Transverse colon (tissue), 4 donors: ENCODE data around the gene DDX5. TPM values are rescaled to one million over a fixed set of nuclear protein-coding genes. Genes with fewer than 3 reads are reported as not detected.

ENCODE experiments used
- DNase-seq: peaks from one replicate; pipeline ENCODE4 v3.0.0-alpha.2; 2019
- H3K27ac ChIP-seq, 4 donors: fragments of 200-600 bp; sonication (generic); 2 replicates each; pipeline ENCODE4 v1.5.1; 2016 to 2018; ENCODE audit warnings: inconsistent platforms in 4 of 4
- H3K27me3 ChIP-seq: fragments of 200-600 bp; sonication (generic); 2 replicates; pipeline ENCODE4 v1.5.1; 2017; ENCODE audit warnings: inconsistent platforms
- H3K36me3 ChIP-seq, 4 donors: fragments of 200-600 bp; sonication (generic); 2 replicates each; pipeline ENCODE4 v1.5.1; 2017 to 2019; ENCODE audit warnings: inconsistent platforms in 4 of 4
- H3K4me1 ChIP-seq, 4 donors: fragments of 200-600 bp; sonication (generic); 2 replicates each; pipeline ENCODE4 v1.5.1; 2017 to 2020; ENCODE audit warnings: inconsistent platforms in 4 of 4
- H3K4me3 ChIP-seq, 4 donors: fragments of 200-600 bp; sonication (generic); 1 replicate in 1 of 4; 2 replicates in 3 of 4; pipeline versions ENCODE4 v1.5.1 to v1.6.1; 2017 to 2019; ENCODE audit warnings: inconsistent platforms in 4 of 4
- H3K9me3 ChIP-seq, 2 donors: fragments of 200-600 bp; sonication (generic); 2 replicates each; pipeline ENCODE4 v1.5.1; 2017 to 2019; ENCODE audit warnings: inconsistent platforms in 2 of 2
- CTCF ChIP-seq, 5 experiments: fragments of 200-600 bp in 3 of 5; fragments of 450-650 bp in 2 of 5; sonication (generic) in 3 of 5; IDR thresholded peaks; 1 replicate in 2 of 5; 2 replicates in 3 of 5; pipeline ENCODE4 v1.5.1; 2016 to 2017; ENCODE audit warnings: antibody characterized with exemption in 5 of 5, inconsistent platforms in 3 of 5, mild to moderate bottlenecking in 2 of 5, moderate library complexity in 1 of 5
- EP300 ChIP-seq: sonication (generic); formaldehyde crosslinking; IDR thresholded peaks from one replicate; pipeline ENCODE4 v1.6.1; 2017; ENCODE audit warnings: antibody characterized with exemption, low read depth
- POLR2A ChIP-seq: fragments of 450-650 bp; IDR thresholded peaks from one replicate; pipeline ENCODE4 v1.6.1; 2016; ENCODE audit warnings: antibody characterized with exemption, mild to moderate bottlenecking, moderate library complexity
- POLR2AphosphoS5 ChIP-seq, 3 donors: sonication (generic); formaldehyde crosslinking; IDR thresholded peaks; one replicate each; pipeline ENCODE4 v1.6.1; 2016; ENCODE audit warnings: antibody characterized with exemption in 3 of 3
- WGBS, 2 donors: methylation state at CpG; one replicate each; pipeline ENCODE4 v1.1.5; 2018; ENCODE audit warnings: low coverage in 1 of 2; 5-methylcytosine and 5-hydroxymethylcytosine counted together
- in situ Hi-C, 4 donors: fragments of 200-750 bp; cut with MboI; loops; one replicate each; pipeline versions ENCODE4 v1.15.0 to v1.15.1; 2017; ENCODE audit warnings: low sequenced_read_pairs in 3 of 4, low pct_ligation_motif_present in 1 of 4, low pct_unique_long_range_greater_than_20kb in 1 of 4
- intact Hi-C: fragments of 100-400 bp; cut with DNase I; formaldehyde crosslinking; loops from one replicate; pipeline ENCODE4 v1.15.1; 2023; ENCODE audit warnings: low total_unique reads
- total RNA-seq, 4 donors: library from RNA; depleted of rRNA; stranded (reverse); fragments of >200 nt; gene quantifications; one replicate each; pipeline ENCODE4 v1.1.0, GENCODE V29; 2016

DDX5 gene
- 1,000 to 10,000 TPM in 1 of 4 donors, 100 to 1,000 TPM in 3; 451 to 1,221 (median 694) TPM for total RNA-seq

GRCh38 chr17:64506201-64506575 lies at the start of gene DDX5:
Gene DDX5, minus strand, starts transcription at chr17:64506289. Its CDS starts 170 bp downstream, at chr17:64506119.
- Histone ChIP-seq H3K27me3 (no peaks in the 10 kb centered on the region), H3K4me1 (peaks cover 27 to 57% (median 35%) of the 10 kb centered on the region in 4 donors), H3K27ac (peak within 1 kb of the TSS; percentile 99 to 100 (median 100)), H3K36me3 (peaks cover 0 to 44% (median 24%) of the 10 kb centered on the region in 4 donors), H3K9me3 (no peaks in the 10 kb centered on the region), H3K4me3 (peak within 1 kb of the TSS; percentile 78 to 95 (median 92))
- TF ChIP-seq POLR2A (peak; percentile 99), CTCF (IDR thresholded peaks at IDR 0.05) (no peak), POLR2AphosphoS5 (IDR thresholded peaks at IDR 0.05) (peak; percentile 99 to 100 (median 100)), EP300 (no peak)
- intact Hi-C loops: no loop called here
- in situ Hi-C loops: no loop called here
- 0% methylated on average over 30 of the region's 31 CpGs; no CpG with 5 or more reads in 1 of the 2 donors for WGBS, 2 donors
- DNase-seq: peak; percentile 99

DNA sequence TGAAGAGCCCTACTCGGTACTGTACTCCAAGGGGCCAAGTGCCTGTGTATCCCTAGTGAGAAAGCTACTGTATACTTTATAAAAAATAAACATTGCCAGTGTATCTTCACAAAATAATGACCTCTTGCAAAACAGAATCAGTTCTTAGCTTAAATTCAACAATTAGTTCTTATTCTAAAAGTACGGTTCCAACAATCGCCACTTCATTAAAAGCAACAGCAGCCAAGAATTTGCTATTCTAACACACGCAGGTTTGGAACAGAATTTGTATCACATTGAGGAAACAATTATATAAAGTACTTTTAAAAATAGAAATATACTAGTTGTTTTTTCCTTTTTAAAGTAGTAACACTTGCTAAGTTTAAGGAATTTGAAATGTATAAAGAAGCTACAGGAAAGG lies 49.2 kb upstream of the DDX5 start:
- DNase-seq: no peak
- Histone ChIP-seq H3K36me3 (peaks cover 0 to 31% (median 6%) of the 10 kb centered on the region in 4 donors), H3K27ac (no peak overlapping the region), H3K4me1 (no peaks in the 10 kb centered on the region), H3K9me3 (no peaks in the 10 kb centered on the region), H3K4me3 (no peak overlapping the region), H3K27me3 (no peaks in the 10 kb centered on the region)
- no peak for TF ChIP-seq POLR2AphosphoS5 (IDR thresholded peaks at IDR 0.05)
- TF ChIP-seq CTCF (IDR thresholded peaks at IDR 0.05): no peak
- TF ChIP-seq EP300: no peak
- TF ChIP-seq POLR2A: no peak
- WGBS, 2 donors: 86 to 90% methylated on average over 3 to 4 of the region's 4 CpGs
- intact Hi-C loops (no loop called here), in situ Hi-C loops (no loop called here)

- peaks cover 0 to 23% (median 5%) of the 10 kb centered on the region in 4 donors for H3K36me3 ChIP-seq
- no peaks in the 10 kb centered on the region for H3K27me3 ChIP-seq
- TF ChIP-seq EP300: no peak
- TF ChIP-seq CTCF (IDR thresholded peaks at IDR 0.05): no peak
- TF ChIP-seq POLR2A: no peak
- TF ChIP-seq POLR2AphosphoS5 (IDR thresholded peaks at IDR 0.05): no peak
- intact Hi-C loops (no loop called here), in situ Hi-C loops (no loop called here)
- no peaks in the 10 kb centered on the region for H3K4me1 ChIP-seq
- no peaks in the 10 kb centered on the region for H3K9me3 ChIP-seq
- DNase-seq: no peak
- no peak overlapping the region for H3K4me3 ChIP-seq
- no peak overlapping the region for H3K27ac ChIP-seq
Observed at GRCh38 chr17:64554028-64554637, 48.0 kb upstream of the DDX5 start.

- Histone ChIP-seq H3K27ac (no peak overlapping the region), H3K36me3 (peaks cover 0 to 28% (median 9%) of the 10 kb centered on the region in 4 donors), H3K4me1 (no peaks in the 10 kb centered on the region), H3K4me3 (no peak overlapping the region), H3K9me3 (no peaks in the 10 kb centered on the region), H3K27me3 (no peaks in the 10 kb centered on the region)
- TF ChIP-seq CTCF (IDR thresholded peaks at IDR 0.05) (no peak), POLR2AphosphoS5 (IDR thresholded peaks at IDR 0.05) (no peak), EP300 (no peak), POLR2A (no peak)
- no peak for DNase-seq
- intact Hi-C loops: no loop called here
- WGBS, 2 donors: 71 to 83% methylated on average over 5 of the region's 5 CpGs
- in situ Hi-C loops: no loop called here
Observed at GRCh38 chr17:64551461-64551860, 45.4 kb upstream of the DDX5 start.
